Brain microvascular endothelial cell (primary cell): Measurements from ENCODE around the gene PF4V1.
"Not testable (repeated sequence)": the region's sequence is repeated elsewhere in the genome, so short reads cannot be mapped to it uniquely, and the experiment has no call there.

Experiments
- DNase-seq: peaks from one replicate; pipeline ENCODE4 v3.0.0-alpha.2; 2020
- H3K27ac ChIP-seq: fragments of 250-450 bp; sonication (Bioruptor Pico); 2 replicates; pipeline ENCODE4 v1.5.1; 2020; ENCODE audit warnings: mild to moderate bottlenecking, moderate library complexity
- H3K27me3 ChIP-seq: fragments of 250-450 bp; sonication (Bioruptor Pico); replicated peaks from 2 replicates; pipeline ENCODE4 v1.5.1; 2020; ENCODE audit warnings: mild to moderate bottlenecking
- H3K36me3 ChIP-seq: fragments of 250-450 bp; sonication (Bioruptor Pico); replicated peaks from 2 replicates; pipeline ENCODE4 v1.5.1; 2020; ENCODE audit warnings: mild to moderate bottlenecking
- H3K4me3 ChIP-seq: 2 replicates; pipeline ENCODE4 v1.5.1; 2011; ENCODE audit warnings: low read depth, mild to moderate bottlenecking, control low read depth, low read length, moderate library complexity
- in situ Hi-C: cut with HindIII; loops from 2 replicates; pipeline ENCODE4 v1.10.0; 2017; ENCODE audit warnings: low sequenced_read_pairs, low pct_ligation_motif_present
- TF ChIP-seq, protein P1 (sequence below): IDR thresholded peaks from 2 replicates; pipeline ENCODE4 v1.5.1; 2011; ENCODE audit warnings: low read depth, mild to moderate bottlenecking, moderate library complexity, low read length, control low read depth, inconsistent platforms; ENCODE audit errors: missing control alignments

The PF4V1 gene

DNA sequence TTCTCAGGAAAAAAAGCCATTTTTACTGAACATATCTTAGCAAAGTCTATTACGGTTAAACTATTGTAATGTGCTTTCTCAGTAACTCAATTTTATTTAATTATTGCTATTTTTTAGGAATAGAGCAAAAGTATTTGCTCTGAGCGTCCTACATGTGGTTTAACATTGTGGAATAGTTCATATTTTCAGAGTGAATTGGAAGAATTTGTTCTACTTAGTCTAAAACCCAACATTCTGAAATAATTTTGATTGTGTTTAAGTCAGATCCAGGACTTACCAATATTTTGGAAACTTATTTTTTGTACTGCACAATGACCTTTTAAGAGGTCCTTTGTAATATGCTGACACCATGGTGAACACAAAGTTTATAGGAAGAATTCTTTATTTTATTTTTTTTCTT is 43.3 kb downstream of the PF4V1 start:
- H3K27me3 ChIP-seq, result no peaks in the 10 kb centered on the region
- TF ChIP-seq, protein P1, sequence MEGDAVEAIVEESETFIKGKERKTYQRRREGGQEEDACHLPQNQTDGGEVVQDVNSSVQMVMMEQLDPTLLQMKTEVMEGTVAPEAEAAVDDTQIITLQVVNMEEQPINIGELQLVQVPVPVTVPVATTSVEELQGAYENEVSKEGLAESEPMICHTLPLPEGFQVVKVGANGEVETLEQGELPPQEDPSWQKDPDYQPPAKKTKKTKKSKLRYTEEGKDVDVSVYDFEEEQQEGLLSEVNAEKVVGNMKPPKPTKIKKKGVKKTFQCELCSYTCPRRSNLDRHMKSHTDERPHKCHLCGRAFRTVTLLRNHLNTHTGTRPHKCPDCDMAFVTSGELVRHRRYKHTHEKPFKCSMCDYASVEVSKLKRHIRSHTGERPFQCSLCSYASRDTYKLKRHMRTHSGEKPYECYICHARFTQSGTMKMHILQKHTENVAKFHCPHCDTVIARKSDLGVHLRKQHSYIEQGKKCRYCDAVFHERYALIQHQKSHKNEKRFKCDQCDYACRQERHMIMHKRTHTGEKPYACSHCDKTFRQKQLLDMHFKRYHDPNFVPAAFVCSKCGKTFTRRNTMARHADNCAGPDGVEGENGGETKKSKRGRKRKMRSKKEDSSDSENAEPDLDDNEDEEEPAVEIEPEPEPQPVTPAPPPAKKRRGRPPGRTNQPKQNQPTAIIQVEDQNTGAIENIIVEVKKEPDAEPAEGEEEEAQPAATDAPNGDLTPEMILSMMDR, result no peak
- in situ Hi-C loops, result no loop called here
- DNase-seq, result no peak
- H3K27ac ChIP-seq, result no peak overlapping the region
- H3K4me3 ChIP-seq, result no peak overlapping the region
- H3K36me3 ChIP-seq, result no peaks in the 10 kb centered on the region

DNA sequence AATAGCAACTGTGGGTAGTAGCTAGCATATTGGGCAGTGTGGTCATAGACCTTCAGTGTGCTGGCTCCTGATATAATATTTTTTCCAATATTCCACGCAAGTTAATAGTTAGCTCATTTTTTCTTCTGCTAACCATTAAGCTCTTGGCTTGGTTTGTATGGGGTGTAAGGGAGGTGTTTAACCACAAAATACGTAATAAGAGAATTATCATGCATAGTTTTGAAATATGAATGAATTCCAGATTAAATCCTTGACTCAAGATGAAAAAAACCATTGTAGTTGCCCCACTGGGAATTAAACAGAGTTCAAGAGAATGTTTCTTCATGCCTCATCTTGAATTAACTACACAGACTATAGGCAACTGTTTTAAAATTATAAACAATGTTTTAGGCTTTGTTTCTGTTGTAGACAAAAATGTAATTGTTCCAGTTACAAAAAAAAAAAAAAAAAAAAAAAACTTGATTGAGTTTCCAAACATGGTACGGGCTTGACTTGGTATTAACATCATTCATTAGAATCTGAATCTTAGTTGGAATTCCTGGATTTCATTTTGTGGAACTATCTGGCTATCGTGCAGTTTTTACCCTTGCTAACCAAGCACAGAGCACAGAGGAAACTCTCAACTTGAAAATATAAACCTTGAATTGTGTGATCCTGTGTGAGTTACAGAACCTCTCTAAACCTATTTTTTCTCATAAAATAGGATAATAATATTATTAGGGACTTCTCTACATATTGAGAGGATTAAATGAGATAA is 44.5 kb downstream of the PF4V1 start:
- no peak overlapping the region for H3K27ac ChIP-seq
- TF ChIP-seq, protein P1, result no peak

DNA sequence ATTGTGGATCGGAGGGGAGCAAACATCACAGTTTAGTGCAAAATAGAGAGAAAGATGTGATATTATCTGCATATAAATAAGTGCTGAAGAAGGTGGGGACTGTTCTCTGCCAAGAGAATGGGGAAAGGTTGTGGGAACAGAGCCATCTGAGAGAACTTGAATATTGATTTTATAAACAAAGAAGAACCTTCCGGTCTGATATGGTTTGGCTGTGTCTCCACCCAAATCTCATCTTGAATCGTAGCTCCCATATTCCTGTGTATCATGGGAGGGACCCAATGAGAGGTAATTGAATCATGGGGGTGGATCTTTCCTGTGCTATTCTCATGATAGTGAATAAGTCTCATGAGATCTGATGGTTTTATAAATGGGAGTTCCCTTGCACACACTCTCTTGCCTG is 46.2 kb downstream of the PF4V1 start:
- H3K36me3 ChIP-seq, in situ Hi-C loops, DNase-seq, H3K4me3 ChIP-seq, H3K27me3 ChIP-seq, H3K27ac ChIP-seq: not testable (repeated sequence)

More for the DNA sequence above, 44.5 kb downstream of the PF4V1 start:
- DNase-seq, result no peak
- in situ Hi-C loops, result no loop called here
- no peaks in the 10 kb centered on the region for H3K36me3 ChIP-seq
- no peak overlapping the region for H3K4me3 ChIP-seq
- H3K27me3 ChIP-seq, result no peaks in the 10 kb centered on the region

DNA sequence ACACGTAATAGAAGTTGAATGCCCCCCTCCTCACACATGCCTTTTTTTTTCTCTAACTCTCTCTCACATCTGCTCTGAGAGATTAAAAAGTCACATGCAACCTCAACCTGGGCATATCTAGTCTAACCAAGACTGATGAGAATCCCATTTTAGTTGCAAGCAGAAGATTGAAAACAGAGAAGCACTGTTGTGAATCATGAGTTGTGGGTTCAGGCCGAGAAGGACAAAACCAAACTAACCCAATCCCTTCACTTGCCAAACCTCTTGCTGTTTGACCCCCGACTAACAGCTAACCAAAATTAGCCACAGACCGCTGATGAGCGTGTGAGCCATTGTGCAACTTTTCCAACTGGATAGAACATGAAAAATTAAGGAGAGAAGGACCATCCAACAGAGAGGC is 47.9 kb downstream of the PF4V1 start:
- in situ Hi-C loops, result no loop called here
- no peak overlapping the region for H3K4me3 ChIP-seq
- no peaks in the 10 kb centered on the region for H3K36me3 ChIP-seq
- no peak overlapping the region for H3K27ac ChIP-seq
- TF ChIP-seq, protein P1, result no peak
- H3K27me3 ChIP-seq, result no peaks in the 10 kb centered on the region
- DNase-seq, result no peak

DNA sequence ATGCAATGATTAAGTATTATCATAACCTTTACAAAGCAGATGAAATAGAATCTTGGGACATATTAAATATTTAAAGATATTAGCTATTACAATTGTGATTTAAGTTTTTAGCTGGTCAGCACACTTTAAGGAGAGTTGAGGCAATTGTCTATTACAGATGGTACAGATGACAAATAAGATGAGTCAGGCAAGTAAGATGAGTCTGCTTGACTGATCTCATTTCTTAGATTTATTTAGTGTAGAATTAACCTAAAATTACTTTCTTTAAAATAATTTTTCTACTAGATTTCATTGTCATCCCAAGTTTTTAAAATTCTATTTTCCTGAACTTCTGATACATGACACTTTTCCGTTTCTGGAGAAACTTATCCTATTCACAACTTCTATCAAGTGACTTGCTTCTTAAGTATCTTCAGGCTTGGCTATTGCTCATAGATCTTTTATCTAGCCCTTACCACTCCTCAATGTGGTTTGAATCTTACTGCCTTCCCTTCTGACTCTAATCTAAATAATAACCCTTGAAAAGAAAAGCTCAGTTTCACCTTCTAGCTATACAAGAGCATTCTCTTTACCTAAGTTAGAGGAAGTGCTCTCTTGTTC is 49.0 kb downstream of the PF4V1 start:
- Histone ChIP-seq H3K4me3 (no peak overlapping the region), H3K27ac (no peak overlapping the region), H3K27me3 (no peaks in the 10 kb centered on the region), H3K36me3 (no peaks in the 10 kb centered on the region)
- in situ Hi-C loops, result no loop called here
- TF ChIP-seq, protein P1, result no peak
- DNase-seq, result no peak

DNA sequence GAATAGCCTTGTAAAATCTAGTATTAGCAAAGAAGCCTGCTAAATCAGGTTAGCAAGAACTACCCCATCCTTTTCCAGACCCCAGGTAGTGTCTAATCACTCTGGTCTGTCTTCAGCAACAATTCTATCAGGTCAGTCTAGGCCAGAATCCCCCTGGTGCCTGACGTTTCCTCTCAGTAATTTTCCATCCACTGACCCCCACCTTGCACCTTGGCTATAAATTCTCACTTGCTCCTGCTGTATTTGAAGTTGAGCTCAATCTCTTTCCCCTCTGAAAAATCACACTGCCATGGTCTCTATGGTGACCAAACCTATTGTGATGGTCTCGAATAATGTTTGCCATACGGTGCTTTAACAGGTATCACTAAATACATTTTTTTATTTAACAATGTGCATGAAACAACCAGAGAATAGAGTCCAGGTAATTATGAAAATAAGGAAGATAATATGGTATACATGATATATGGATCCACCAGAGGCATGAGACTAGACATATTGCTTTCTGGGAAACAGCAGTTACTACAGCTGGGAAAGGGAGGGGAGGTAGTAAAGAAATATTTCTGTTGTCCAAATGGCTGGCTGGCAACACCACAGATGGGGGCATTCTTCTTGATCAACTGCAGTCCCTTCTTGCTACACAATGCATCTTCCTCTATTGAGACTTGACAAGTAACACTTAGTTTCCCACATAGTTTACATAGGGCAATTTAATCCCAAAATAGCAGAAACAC is 49.9 kb downstream of the PF4V1 start:
- no peak overlapping the region for H3K27ac ChIP-seq
- no peak overlapping the region for H3K4me3 ChIP-seq
- no peak for DNase-seq
- TF ChIP-seq, protein P1, result no peak
- in situ Hi-C loops, result no loop called here
- H3K36me3 ChIP-seq, result no peaks in the 10 kb centered on the region
- no peaks in the 10 kb centered on the region for H3K27me3 ChIP-seq
